ENCODE results near the gene USP40. TPM values are rescaled to one million over a fixed set of nuclear protein-coding genes. Genes with fewer than 3 reads are reported as not detected.

The USP40 gene
- total RNA-seq, 4 donors from 2014 or later: 30.7 to 113 (median 41.3) TPM

DNA sequence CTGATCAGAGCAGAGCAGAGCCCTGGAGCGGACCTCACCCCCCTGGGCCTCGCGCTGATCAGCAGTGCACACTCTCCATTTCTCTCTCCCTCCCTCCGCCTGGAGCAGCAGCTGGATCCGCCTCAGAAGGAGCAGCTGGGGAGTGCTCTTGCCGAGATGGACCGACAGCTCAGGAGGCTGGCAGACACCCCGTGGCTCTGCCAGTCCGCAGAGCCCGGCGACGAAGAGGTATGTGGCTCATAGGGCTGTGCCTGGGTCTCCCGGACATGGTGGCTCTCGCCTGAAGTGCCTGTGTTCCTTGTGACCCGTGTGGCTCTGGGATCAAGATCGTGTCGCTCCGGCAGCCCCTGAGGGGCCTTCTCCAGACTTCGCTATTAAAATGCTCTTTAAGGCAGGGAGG, 102.5 kb downstream of the USP40 start:
- no peak for DNase-seq
- no peaks in the 10 kb centered on the region for H3K9me3 ChIP-seq
- WGBS, 2 donors (ENCODE audit: low coverage in 1 of 2): 94% methylated on average over 19 of the region's 19 CpGs; no CpG with 5 or more reads in 1 of the 2 donors
- TF ChIP-seq, protein P1, sequence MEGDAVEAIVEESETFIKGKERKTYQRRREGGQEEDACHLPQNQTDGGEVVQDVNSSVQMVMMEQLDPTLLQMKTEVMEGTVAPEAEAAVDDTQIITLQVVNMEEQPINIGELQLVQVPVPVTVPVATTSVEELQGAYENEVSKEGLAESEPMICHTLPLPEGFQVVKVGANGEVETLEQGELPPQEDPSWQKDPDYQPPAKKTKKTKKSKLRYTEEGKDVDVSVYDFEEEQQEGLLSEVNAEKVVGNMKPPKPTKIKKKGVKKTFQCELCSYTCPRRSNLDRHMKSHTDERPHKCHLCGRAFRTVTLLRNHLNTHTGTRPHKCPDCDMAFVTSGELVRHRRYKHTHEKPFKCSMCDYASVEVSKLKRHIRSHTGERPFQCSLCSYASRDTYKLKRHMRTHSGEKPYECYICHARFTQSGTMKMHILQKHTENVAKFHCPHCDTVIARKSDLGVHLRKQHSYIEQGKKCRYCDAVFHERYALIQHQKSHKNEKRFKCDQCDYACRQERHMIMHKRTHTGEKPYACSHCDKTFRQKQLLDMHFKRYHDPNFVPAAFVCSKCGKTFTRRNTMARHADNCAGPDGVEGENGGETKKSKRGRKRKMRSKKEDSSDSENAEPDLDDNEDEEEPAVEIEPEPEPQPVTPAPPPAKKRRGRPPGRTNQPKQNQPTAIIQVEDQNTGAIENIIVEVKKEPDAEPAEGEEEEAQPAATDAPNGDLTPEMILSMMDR (IDR thresholded peaks at IDR 0.05): no peak
- TF ChIP-seq EP300 (IDR thresholded peaks at IDR 0.05; ENCODE audit: low read depth) (no peak), POLR2AphosphoS5 (IDR thresholded peaks at IDR 0.05) (no peak), POLR2A (IDR thresholded peaks at IDR 0.05) (no peak)
- H3K27me3 ChIP-seq: no peaks in the 10 kb centered on the region
- H3K4me1 ChIP-seq: peaks cover 0 to 10% (median 3%) of the 10 kb centered on the region in 4 donors
- no peak overlapping the region for H3K27ac ChIP-seq
- in situ Hi-C loops (cut with MboI; ENCODE audit: low pct_ligation_motif_present in 1 of 4, low pct_unique_long_range_greater_than_20kb in 1 of 4, low sequenced_read_pairs in 3 of 4): loop anchor here in 2 of 4 donors (25.0 kb wide), 2 partner anchors 248 to 373 kb away; partner anchors contain the start of genes UGT1A4 (in 1 of the 2) and UGT1A5 (in 1 of the 2)
- H3K4me3 ChIP-seq: no peak overlapping the region
- peaks cover 0 to 66% (median 21%) of the 10 kb centered on the region in 4 donors for H3K36me3 ChIP-seq
- intact Hi-C loops (cut with DNase I; ENCODE audit: low total_unique reads): no loop called here

DNA sequence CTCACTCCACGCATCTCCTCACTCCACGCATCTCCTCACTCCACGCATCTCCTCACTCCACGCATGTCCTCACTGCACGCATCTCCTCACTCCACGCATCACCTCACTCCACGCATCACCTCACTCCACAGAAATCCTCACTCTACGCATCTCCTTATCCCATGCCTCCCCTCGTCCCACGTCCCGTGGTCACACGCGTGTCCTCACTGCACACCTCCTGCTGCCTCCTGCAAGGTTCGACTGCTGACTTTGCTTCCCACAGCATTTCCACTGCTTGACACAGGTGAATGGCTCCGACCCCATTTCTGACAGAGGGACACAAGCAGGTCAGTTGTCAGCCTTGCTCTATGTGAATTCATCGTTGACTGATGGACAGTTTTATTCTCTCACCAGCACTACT, 103.0 kb downstream of the USP40 start:
- no peak for TF ChIP-seq EP300 (IDR thresholded peaks at IDR 0.05; ENCODE audit: low read depth)
- TF ChIP-seq POLR2AphosphoS5 (IDR thresholded peaks at IDR 0.05): no peak
- TF ChIP-seq, protein P1 (IDR thresholded peaks at IDR 0.05): no peak
- TF ChIP-seq POLR2A (IDR thresholded peaks at IDR 0.05): no peak
- Histone ChIP-seq H3K27ac (no peak overlapping the region), H3K9me3 (no peaks in the 10 kb centered on the region), H3K36me3 (peaks cover 0 to 66% (median 23%) of the 10 kb centered on the region in 4 donors), H3K27me3 (no peaks in the 10 kb centered on the region), H3K4me1 (peaks cover 0 to 10% (median 3%) of the 10 kb centered on the region in 4 donors), H3K4me3 (no peak overlapping the region)
- in situ Hi-C loops (cut with MboI; ENCODE audit: low pct_ligation_motif_present in 1 of 4, low pct_unique_long_range_greater_than_20kb in 1 of 4, low sequenced_read_pairs in 3 of 4): loop anchor here in 2 of 4 donors (25.0 kb wide), 2 partner anchors 249 to 374 kb away; partner anchors contain the start of genes UGT1A4 (in 1 of the 2) and UGT1A5 (in 1 of the 2)
- no peak for DNase-seq
- intact Hi-C loops (cut with DNase I; ENCODE audit: low total_unique reads): no loop called here
- 92 to 94% methylated on average over 14 to 16 of the region's 16 CpGs for WGBS, 2 donors (ENCODE audit: low coverage in 1 of 2)

DNA sequence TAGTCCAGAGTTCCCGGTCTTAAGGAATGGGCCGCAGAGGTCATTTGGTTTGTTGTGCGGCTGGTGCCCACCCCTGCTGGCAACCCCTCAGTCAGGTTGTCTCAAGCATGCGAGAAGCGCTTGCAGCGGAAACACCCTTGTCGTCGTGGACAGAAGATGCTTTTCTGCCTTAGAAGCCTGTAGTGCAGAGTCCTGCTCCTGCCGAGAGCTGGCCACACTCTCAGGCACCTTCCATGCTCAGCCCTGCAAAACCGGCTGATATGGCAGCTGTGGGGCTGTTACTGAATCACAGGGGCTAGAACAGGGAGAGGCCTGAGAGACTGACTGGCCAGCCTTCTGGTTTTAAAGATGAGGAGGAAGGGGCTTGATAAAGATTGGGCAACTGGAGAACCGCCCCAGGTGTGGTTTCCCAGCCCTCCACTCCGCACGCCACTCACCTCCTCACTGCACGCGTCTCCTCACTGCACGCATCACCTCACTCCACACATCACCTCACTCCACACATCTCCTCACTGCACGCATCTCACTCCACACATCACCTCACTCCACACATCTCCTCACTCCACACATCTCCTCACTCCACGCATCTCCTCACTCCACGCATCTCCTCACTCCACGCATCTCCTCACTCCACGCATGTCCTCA, 103.6 kb downstream of the USP40 start:
- H3K9me3 ChIP-seq: no peaks in the 10 kb centered on the region
- H3K4me3 ChIP-seq: no peak overlapping the region
- in situ Hi-C loops (cut with MboI; ENCODE audit: low pct_ligation_motif_present in 1 of 4, low pct_unique_long_range_greater_than_20kb in 1 of 4, low sequenced_read_pairs in 3 of 4): loop anchor here in 2 of 4 donors (25.0 kb wide), 2 partner anchors 249 to 374 kb away; partner anchors contain the start of genes UGT1A4 (in 1 of the 2) and UGT1A5 (in 1 of the 2)
- no peak overlapping the region for H3K27ac ChIP-seq
- no peak for TF ChIP-seq EP300 (IDR thresholded peaks at IDR 0.05; ENCODE audit: low read depth)
- TF ChIP-seq POLR2A (IDR thresholded peaks at IDR 0.05): no peak
- TF ChIP-seq, protein P1 (IDR thresholded peaks at IDR 0.05): no peak
- no peak for TF ChIP-seq POLR2AphosphoS5 (IDR thresholded peaks at IDR 0.05)
- 94 to 100% methylated on average over 7 to 21 of the region's 21 CpGs for WGBS, 2 donors (ENCODE audit: low coverage in 1 of 2)
- peaks cover 0 to 59% (median 23%) of the 10 kb centered on the region in 4 donors for H3K36me3 ChIP-seq
- intact Hi-C loops (cut with DNase I; ENCODE audit: low total_unique reads): no loop called here
- no peak for DNase-seq
- peaks cover 0 to 10% (median 3%) of the 10 kb centered on the region in 4 donors for H3K4me1 ChIP-seq
- H3K27me3 ChIP-seq: no peaks in the 10 kb centered on the region

DNA sequence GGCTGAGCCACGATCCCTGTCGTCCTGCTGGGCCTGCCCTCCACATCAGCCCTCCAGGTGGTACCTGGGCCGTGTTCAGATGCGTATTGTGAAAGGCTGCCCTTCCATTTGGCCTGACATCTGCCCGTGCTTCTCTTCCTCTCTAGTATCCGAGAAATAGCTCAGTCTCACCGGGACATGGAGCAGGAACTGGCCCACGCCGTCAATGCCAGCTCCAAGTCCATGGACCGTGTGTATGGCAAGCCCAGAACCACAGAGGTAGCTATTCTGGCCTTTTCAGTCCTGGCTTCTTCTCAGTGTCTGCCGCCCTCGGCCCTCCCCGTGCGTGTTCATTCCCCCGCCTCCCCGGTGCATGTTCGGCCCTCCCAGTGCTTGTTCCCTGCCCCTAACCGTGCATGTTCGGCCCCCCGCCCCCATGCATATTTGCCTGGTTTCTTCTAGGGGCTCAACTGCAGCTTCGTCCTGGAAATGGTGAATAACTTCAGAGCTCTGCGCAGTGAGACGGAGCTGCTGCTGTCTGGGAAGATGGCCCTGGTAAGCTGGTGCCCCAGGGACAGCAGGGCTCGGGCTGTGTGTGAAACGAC, 104.3 kb downstream of the USP40 start:
- in situ Hi-C loops (cut with MboI; ENCODE audit: low pct_ligation_motif_present in 1 of 4, low pct_unique_long_range_greater_than_20kb in 1 of 4, low sequenced_read_pairs in 3 of 4) (loop anchor here in 2 of 4 donors (25.0 kb wide), 2 partner anchors 250 to 375 kb away; partner anchors contain the start of genes UGT1A4 (in 1 of the 2) and UGT1A5 (in 1 of the 2)), intact Hi-C loops (cut with DNase I; ENCODE audit: low total_unique reads) (no loop called here)
- no peak for DNase-seq
- Histone ChIP-seq H3K4me3 (no peak overlapping the region), H3K27ac (no peak overlapping the region), H3K27me3 (no peaks in the 10 kb centered on the region), H3K4me1 (peaks cover 0 to 10% (median 3%) of the 10 kb centered on the region in 4 donors), H3K9me3 (no peaks in the 10 kb centered on the region), H3K36me3 (peaks cover 0 to 56% (median 21%) of the 10 kb centered on the region in 4 donors)
- no peak for TF ChIP-seq POLR2AphosphoS5 (IDR thresholded peaks at IDR 0.05)
- TF ChIP-seq, protein P1 (IDR thresholded peaks at IDR 0.05): no peak
- TF ChIP-seq POLR2A (IDR thresholded peaks at IDR 0.05): no peak
- no peak for TF ChIP-seq EP300 (IDR thresholded peaks at IDR 0.05; ENCODE audit: low read depth)
- WGBS, 2 donors (ENCODE audit: low coverage in 1 of 2): 93 to 100% methylated on average over 3 to 25 of the region's 25 CpGs
